SJCRH30 (cell line): Measurements from ENCODE around the gene BDH1. TPM values are rescaled to one million over a fixed set of nuclear protein-coding genes. Genes with fewer than 3 reads are reported as not detected.

Source experiments
- DNase-seq, 2 experiments: peaks; one replicate each; pipeline ENCODE4 v3.0.0-alpha.2; 2015 to 2020
- H3K27ac ChIP-seq: fragments of 250-450 bp; sonication (Bioruptor Pico); 2 replicates; pipeline ENCODE4 v1.5.1; 2020; ENCODE audit warnings: mild to moderate bottlenecking, moderate library complexity
- H3K27me3 ChIP-seq: fragments of 250-450 bp; sonication (Bioruptor Pico); 2 replicates; pipeline ENCODE4 v1.5.1; 2020; ENCODE audit warnings: mild to moderate bottlenecking, moderate library complexity
- H3K36me3 ChIP-seq: fragments of 250-450 bp; sonication (Bioruptor Pico); 2 replicates; pipeline ENCODE4 v1.5.1; 2020; ENCODE audit warnings: mild to moderate bottlenecking, moderate library complexity
- H3K4me1 ChIP-seq: fragments of 250-450 bp; sonication (Bioruptor Pico); 2 replicates; pipeline ENCODE4 v1.5.1; 2020; ENCODE audit warnings: mild to moderate bottlenecking, moderate library complexity
- H3K4me3 ChIP-seq: fragments of 250-450 bp; sonication (Bioruptor Pico); 2 replicates; pipeline ENCODE4 v1.5.1; 2020; ENCODE audit warnings: mild to moderate bottlenecking, moderate library complexity
- H3K9me3 ChIP-seq: fragments of 250-450 bp; sonication (Bioruptor Pico); replicated peaks from 2 replicates; pipeline ENCODE4 v1.5.1; 2020; ENCODE audit warnings: mild to moderate bottlenecking, moderate library complexity
- total RNA-seq: library from RNA; depleted of rRNA; stranded (reverse); fragments of >200 nt; shearing (Covaris generic); gene quantifications from 2 replicates; pipeline ENCODE4 v1.2.3, GENCODE V29; 2014; rRNA removed

BDH1 gene
- total RNA-seq, 1 experiment from 2014 or later: 34.8 TPM

- H3K4me3 ChIP-seq: no peak overlapping the region
- H3K27ac ChIP-seq: no peak overlapping the region
- H3K4me1 ChIP-seq: peaks cover 35% of the 10 kb centered on the region
- no peaks in the 10 kb centered on the region for H3K9me3 ChIP-seq
- H3K36me3 ChIP-seq: no peaks in the 10 kb centered on the region
- H3K27me3 ChIP-seq: no peaks in the 10 kb centered on the region
- no peak for DNase-seq
Observed at GRCh38 chr3:197468866-197469382, 86.8 kb downstream of the BDH1 start.

GRCh38 chr3:197468167-197468566 is 87.6 kb downstream of the BDH1 start:
- peaks cover 35% of the 10 kb centered on the region for H3K4me1 ChIP-seq
- no peak overlapping the region for H3K4me3 ChIP-seq
- no peaks in the 10 kb centered on the region for H3K36me3 ChIP-seq
- H3K9me3 ChIP-seq: no peaks in the 10 kb centered on the region
- H3K27ac ChIP-seq: no peak overlapping the region
- no peaks in the 10 kb centered on the region for H3K27me3 ChIP-seq
- no peak for DNase-seq

GRCh38 chr3:197466586-197467399 is 89.0 kb downstream of the BDH1 start:
- no peaks in the 10 kb centered on the region for H3K27me3 ChIP-seq

GRCh38 chr3:197465996-197466549 is 89.7 kb downstream of the BDH1 start:
- H3K9me3 ChIP-seq: no peaks in the 10 kb centered on the region
- H3K4me3 ChIP-seq: peak overlapping the region; percentile 42
- H3K36me3 ChIP-seq: no peaks in the 10 kb centered on the region
- no peaks in the 10 kb centered on the region for H3K27me3 ChIP-seq
- H3K27ac ChIP-seq: peak overlapping the region; percentile 36
- H3K4me1 ChIP-seq: peaks cover 20% of the 10 kb centered on the region
- DNase-seq: no peak

More at GRCh38 chr3:197466586-197467399, 89.0 kb downstream of the BDH1 start:
- H3K27ac ChIP-seq: peak overlapping the region; percentile 36
- H3K36me3 ChIP-seq: no peaks in the 10 kb centered on the region
- H3K9me3 ChIP-seq: no peaks in the 10 kb centered on the region
- peak overlapping the region; percentile 42 for H3K4me3 ChIP-seq
- peaks cover 27% of the 10 kb centered on the region for H3K4me1 ChIP-seq
- DNase-seq: peak; percentile 70 to 75

- DNase-seq: peak in 1 of 2 experiments; percentile 22
- no peak overlapping the region for H3K4me3 ChIP-seq
- no peak overlapping the region for H3K27ac ChIP-seq
- no peaks in the 10 kb centered on the region for H3K9me3 ChIP-seq
- no peaks in the 10 kb centered on the region for H3K36me3 ChIP-seq
- H3K27me3 ChIP-seq: no peaks in the 10 kb centered on the region
- H3K4me1 ChIP-seq: peaks cover 16% of the 10 kb centered on the region
Observed at GRCh38 chr3:197465197-197465995, 90.4 kb downstream of the BDH1 start.

GRCh38 chr3:197464794-197465193 is 91.0 kb downstream of the BDH1 start:
- no peak overlapping the region for H3K27ac ChIP-seq
- H3K4me1 ChIP-seq: peaks cover 16% of the 10 kb centered on the region
- no peaks in the 10 kb centered on the region for H3K9me3 ChIP-seq
- no peaks in the 10 kb centered on the region for H3K36me3 ChIP-seq
- DNase-seq: no peak
- no peaks in the 10 kb centered on the region for H3K27me3 ChIP-seq
- H3K4me3 ChIP-seq: no peak overlapping the region

GRCh38 chr3:197463279-197463678 is 92.5 kb downstream of the BDH1 start:
- no peak for DNase-seq
- H3K27ac ChIP-seq: no peak overlapping the region
- no peaks in the 10 kb centered on the region for H3K36me3 ChIP-seq
- H3K9me3 ChIP-seq: no peaks in the 10 kb centered on the region
- no peaks in the 10 kb centered on the region for H3K27me3 ChIP-seq
- H3K4me3 ChIP-seq: no peak overlapping the region
- peaks cover 16% of the 10 kb centered on the region for H3K4me1 ChIP-seq

- no peak overlapping the region for H3K27ac ChIP-seq
Observed at GRCh38 chr3:197462808-197463207, 93.0 kb downstream of the BDH1 start.

GRCh38 chr3:197460639-197461038 is 95.1 kb downstream of the BDH1 start:
- no peak overlapping the region for H3K27ac ChIP-seq
- no peaks in the 10 kb centered on the region for H3K36me3 ChIP-seq
- no peak overlapping the region for H3K4me3 ChIP-seq
- no peaks in the 10 kb centered on the region for H3K27me3 ChIP-seq
- DNase-seq: no peak
- H3K4me1 ChIP-seq: peaks cover 10% of the 10 kb centered on the region
- H3K9me3 ChIP-seq: no peaks in the 10 kb centered on the region

More at GRCh38 chr3:197462808-197463207, 93.0 kb downstream of the BDH1 start:
- Histone ChIP-seq H3K27me3 (no peaks in the 10 kb centered on the region), H3K4me3 (no peak overlapping the region), H3K4me1 (peaks cover 16% of the 10 kb centered on the region), H3K36me3 (no peaks in the 10 kb centered on the region), H3K9me3 (no peaks in the 10 kb centered on the region)
- DNase-seq: no peak

- Histone ChIP-seq H3K27ac (no peak overlapping the region), H3K27me3 (no peaks in the 10 kb centered on the region), H3K4me1 (peaks cover 6% of the 10 kb centered on the region), H3K36me3 (no peaks in the 10 kb centered on the region), H3K4me3 (no peak overlapping the region), H3K9me3 (no peaks in the 10 kb centered on the region)
- no peak for DNase-seq
Observed at GRCh38 chr3:197460002-197460401, 95.8 kb downstream of the BDH1 start.

Other genes with a start within 250 kb of the BDH1 start
- 15.4 and 16.1 TPM in 2 replicates for gene RUBCN, start 180.9 kb upstream of the BDH1 start, total RNA-seq
- 61.4 and 67.4 TPM in 2 replicates for gene FYTTD1, start 193.9 kb upstream of the BDH1 start, total RNA-seq
- 79.8 and 144 TPM in 2 replicates for gene LRCH3, start 235.3 kb upstream of the BDH1 start, total RNA-seq